A549 (cell line): ENCODE results near the gene TMEM126B. TPM values are rescaled to one million over a fixed set of nuclear protein-coding genes. Genes with fewer than 3 reads are reported as not detected.
A peak's percentile ranks its signal among the peaks of the same experiment; 100 is the strongest.
"Not testable (repeated sequence)": the region's sequence is repeated elsewhere in the genome, so short reads cannot be mapped to it uniquely, and the experiment has no call there.

Experiments
- ATAC-seq, 2 experiments: fragments of 200-7000 bp in 1 of 2; fragments of >200 bp in 1 of 2; cut with Nextera tagmentation in 1 of 2; cut with Tn5 transposase in 1 of 2; 3 replicates each; pipeline versions ENCODE4 v1.8.0 to v1.9.1; 2018 to 2020; ENCODE audit warnings: mild to moderate bottlenecking in 1 of 2, moderate library complexity in 1 of 2
- CTCF ChIA-PET: fragments of 300-600 bp; sonication (Branson Sonifier 250); formaldehyde crosslinking; extraction: SDS; loops from one replicate; lab custom pipeline; 2021; ENCODE audit warnings: antibody characterized with exemption, inconsistent platforms; lab: Yijun Ruan, JAX
- POLR2A ChIA-PET: fragments of 350-600 bp; formaldehyde crosslinking; extraction: SDS; loops from one replicate; lab custom pipeline; 2021; ENCODE audit warnings: antibody characterized with exemption, inconsistent platforms; lab: Yijun Ruan, JAX
- DNase-seq, 2 experiments: peaks; one replicate each; pipeline versions ENCODE4 v3.0.0 to v3.0.0-alpha.2; 2011 to 2016; ENCODE audit warnings: low read depth in 1 of 2, low spot score in 1 of 2
- FAIRE-seq: peaks from 2 replicates; lab custom pipeline; 2011; peaks lifted over from hg19 to GRCh38; lab: Jason Lieb, UNC
- H3K27ac ChIP-seq, 2 experiments: fragments of >200 bp; sonication (Bioruptor Twin); formaldehyde crosslinking; 3 replicates each; pipeline ENCODE4 v1.5.1; 2016 to 2017
- H3K4me1 ChIP-seq: fragments of >200 bp; sonication (Bioruptor Twin); formaldehyde crosslinking; 3 replicates; pipeline ENCODE4 v1.6.1; 2016
- H3K4me2 ChIP-seq: fragments of >200 bp; sonication (Bioruptor Twin); formaldehyde crosslinking; 3 replicates; pipeline ENCODE4 v1.6.1; 2016
- H3K4me3 ChIP-seq: fragments of >200 bp; sonication (Bioruptor Twin); formaldehyde crosslinking; 3 replicates; pipeline ENCODE4 v1.5.1; 2016
- H3K9me3 ChIP-seq: fragments of >200 bp; sonication (Bioruptor Twin); formaldehyde crosslinking; 3 replicates; pipeline ENCODE4 v1.6.1; 2016
- BCL3 ChIP-seq: fragments of >200 bp; sonication (Bioruptor Twin); formaldehyde crosslinking; IDR thresholded peaks from 3 replicates; pipeline ENCODE4 v1.6.1; 2016
- BHLHE40 ChIP-seq: IDR thresholded peaks from 2 replicates; pipeline ENCODE4 v1.6.1; 2012; ENCODE audit warnings: low read depth, low read length, inconsistent platforms
- CEBPB ChIP-seq, 2 experiments: fragments of >200 bp in 1 of 2; sonication (Bioruptor Twin) in 1 of 2; formaldehyde crosslinking in 1 of 2; IDR thresholded peaks; 2 replicates each; pipeline ENCODE4 v1.6.1; 2012 to 2016
- CHD4 ChIP-seq: fragments of 200-600 bp; sonication (generic); IDR thresholded peaks from 2 replicates; pipeline ENCODE4 v1.6.1; 2016; ENCODE audit warnings: antibody characterized with exemption, mild to moderate bottlenecking, borderline replicate concordance
- E2F6 ChIP-seq: IDR thresholded peaks from 2 replicates; pipeline ENCODE4 v1.6.1; 2012; ENCODE audit warnings: low read depth, borderline replicate concordance
- EHF ChIP-seq: fragments of 250-450 bp; sonication (Bioruptor Pico); IDR thresholded peaks from 2 replicates; pipeline ENCODE4 v1.5.0; 2020; ENCODE audit warnings: mild to moderate bottlenecking
- EHMT2 ChIP-seq: fragments of 200-600 bp; sonication (generic); IDR thresholded peaks from 2 replicates; pipeline ENCODE4 v1.6.1; 2016; ENCODE audit warnings: antibody characterized with exemption, low read depth, mild to moderate bottlenecking, moderate library complexity
- ELK1 ChIP-seq: fragments of 150-350 bp; IDR thresholded peaks from 2 replicates; pipeline ENCODE4 v1.6.1; 2014; ENCODE audit warnings: low read depth, mild to moderate bottlenecking, low read length
- JUN ChIP-seq, 2 experiments: fragments of >200 bp; sonication (Bioruptor Twin); formaldehyde crosslinking; IDR thresholded peaks; 2 replicates in 1 of 2; 3 replicates in 1 of 2; pipeline ENCODE4 v1.6.1; 2016 to 2017
- JUNB ChIP-seq: fragments of >200 bp; sonication (Bioruptor Twin); formaldehyde crosslinking; IDR thresholded peaks from 2 replicates; pipeline ENCODE4 v1.6.1; 2016
- KDM5A ChIP-seq: fragments of 200-600 bp; sonication (generic); IDR thresholded peaks from 2 replicates; pipeline ENCODE4 v1.6.1; 2016; ENCODE audit warnings: antibody characterized with exemption, mild to moderate bottlenecking
- NPAS2 ChIP-seq: fragments of 250-450 bp; sonication (Bioruptor Pico); IDR thresholded peaks from 2 replicates; pipeline ENCODE4 v1.8.0; 2022; ENCODE audit warnings: mild to moderate bottlenecking, moderate library complexity, borderline replicate concordance
- RAD21 ChIP-seq, 2 experiments: fragments of >200 bp in 1 of 2; sonication (Bioruptor Twin) in 1 of 2; formaldehyde crosslinking in 1 of 2; IDR thresholded peaks in 1 of 2; conservative IDR thresholded peaks in 1 of 2; 2 replicates in 1 of 2; 3 replicates in 1 of 2; pipeline ENCODE4 v1.6.1; 2012 to 2018; ENCODE audit warnings: inconsistent platforms in 1 of 2
- RFX5 ChIP-seq: fragments of 450-650 bp; IDR thresholded peaks from 2 replicates; pipeline ENCODE4 v1.7.1; 2014; ENCODE audit warnings: antibody characterized with exemption, mild to moderate bottlenecking, moderate library complexity
- SMC3 ChIP-seq: fragments of >200 bp; sonication (Bioruptor Twin); formaldehyde crosslinking; IDR thresholded peaks from 3 replicates; pipeline ENCODE4 v1.6.1; 2018; ENCODE audit warnings: inconsistent platforms
- SREBF2 ChIP-seq: fragments of 450-650 bp; IDR thresholded peaks from 2 replicates; pipeline ENCODE4 v1.6.1; 2014; ENCODE audit warnings: mild to moderate bottlenecking, moderate library complexity
- TP53 ChIP-seq: fragments of 250-450 bp; sonication (Bioruptor Pico); IDR thresholded peaks from 2 replicates; pipeline ENCODE4 v1.5.0; 2021; ENCODE audit warnings: mild to moderate bottlenecking, moderate library complexity
- USF2 ChIP-seq: fragments of 450-650 bp; IDR thresholded peaks from 2 replicates; pipeline ENCODE4 v1.6.1; 2014; ENCODE audit warnings: antibody characterized with exemption
- WGBS: methylation state at CpG from one replicate; pipeline ENCODE4 v1.1.6; 2017; ENCODE audit errors: missing lambda C conversion rate; 5-methylcytosine and 5-hydroxymethylcytosine counted together
- polyA plus RNA-seq, 4 experiments: library from polyadenylated mRNA; depleted of rRNA in 3 of 4; stranded (reverse); fragments of >200 nt; fragmentation: RNase III in 1 of 4; extraction: RNeasy Plus Mini Kit Qiagen cat#74134 plus additional on column Dnase treatment in 1 of 4; gene quantifications; 2 replicates in 3 of 4; 3 replicates in 1 of 4; pipeline ENCODE4 v1.2.3, GENCODE V29; 2011 to 2017

The TMEM126B gene
- polyA plus RNA-seq, 2 of the 4 experiments (the other 2 are of a cell fraction), result 82.4 to 114 TPM

- no peak for TF ChIP-seq ELK1
- TF ChIP-seq, all 56 proteins: peak for 0
These were observed 25.2 kb upstream of the TMEM126B start (continued) for GRCh38 chr11:85603220-85603619.

GRCh38 chr11:85606237-85606636 is 22.2 kb upstream of the TMEM126B start:
- WGBS, result 52% methylated on average over 3 of the region's 3 CpGs
- FAIRE-seq, POLR2A ChIA-PET, DNase-seq, H3K4me1 ChIP-seq, H3K9me3 ChIP-seq, H3K27ac ChIP-seq, H3K4me3 ChIP-seq, ATAC-seq, H3K4me2 ChIP-seq, CTCF ChIA-PET: not testable (repeated sequence)

- ATAC-seq, FAIRE-seq, CTCF ChIA-PET: not testable (repeated sequence)
These were observed 19.8 kb upstream of the TMEM126B start for GRCh38 chr11:85608621-85609020.

GRCh38 chr11:85609286-85609685 is 19.1 kb upstream of the TMEM126B start:
- H3K4me3 ChIP-seq, POLR2A ChIA-PET, H3K4me1 ChIP-seq, FAIRE-seq, DNase-seq, H3K27ac ChIP-seq, H3K9me3 ChIP-seq, ATAC-seq, H3K4me2 ChIP-seq: not testable (repeated sequence)
- CTCF ChIA-PET, result interaction anchor here (0.6 kb wide), 1 partner anchor 18 kb away, joined by 3 read pairs; no protein-coding TSS in a partner anchor
- 37% methylated on average over 2 of the region's 2 CpGs for WGBS

More at GRCh38 chr11:85608621-85609020, 19.8 kb upstream of the TMEM126B start:
- DNase-seq, H3K9me3 ChIP-seq, POLR2A ChIA-PET, H3K4me2 ChIP-seq, H3K4me3 ChIP-seq, H3K27ac ChIP-seq, H3K4me1 ChIP-seq: not testable (repeated sequence)

- CTCF ChIA-PET, DNase-seq, H3K27ac ChIP-seq, H3K9me3 ChIP-seq, H3K4me3 ChIP-seq, H3K4me1 ChIP-seq, POLR2A ChIA-PET, ATAC-seq, FAIRE-seq, H3K4me2 ChIP-seq: not testable (repeated sequence)
- WGBS, result 57% methylated on average over 2 of the region's 2 CpGs
These were observed 16.8 kb upstream of the TMEM126B start for GRCh38 chr11:85611643-85612042.

GRCh38 chr11:85619499-85619898 is 8.9 kb upstream of the TMEM126B start:
- DNase-seq (no peak), FAIRE-seq (no peak)
- CTCF ChIA-PET, result no interaction called here
- H3K27ac ChIP-seq, result no peak overlapping the region
- H3K4me3 ChIP-seq, result no peak overlapping the region
- TF ChIP-seq USF2, result no peak
- TF ChIP-seq CEBPB (IDR thresholded peaks at IDR 0.05), result peak; percentile 88 to 93
- TF ChIP-seq, all 56 proteins: peak for 1
- POLR2A ChIA-PET, result no interaction called here
- H3K9me3 ChIP-seq, result no peaks in the 10 kb centered on the region
- H3K4me2 ChIP-seq, result no peak overlapping the region
- no peak for ATAC-seq
- WGBS, result 74% methylated on average over 6 of the region's 6 CpGs
- H3K4me1 ChIP-seq, result no peaks in the 10 kb centered on the region

GRCh38 chr11:85620256-85620655 is 8.1 kb upstream of the TMEM126B start:
- FAIRE-seq (no peak), ATAC-seq (no peak), DNase-seq (no peak)
- Histone ChIP-seq H3K9me3 (no peaks in the 10 kb centered on the region), H3K27ac (no peak overlapping the region), H3K4me1 (no peaks in the 10 kb centered on the region), H3K4me2 (no peak overlapping the region), H3K4me3 (no peak overlapping the region)
- 78% methylated on average over 3 of the region's 3 CpGs for WGBS
- ChIA-PET POLR2A (no interaction called here), CTCF (interaction anchor here (1.5 kb wide), 1 partner anchor 234 kb away, joined by 5 read pairs; the partner anchor contains the start of gene CCDC83)
- TF ChIP-seq BHLHE40 (no peak), JUN (IDR thresholded peaks at IDR 0.05) (no peak), EHMT2 (no peak), CHD4 (no peak), E2F6 (no peak), RAD21 (conservative IDR thresholded peaks at IDR 0.05 in 1 of 2, IDR thresholded peaks at IDR 0.05 in 1 of 2) (no peak), CEBPB (IDR thresholded peaks at IDR 0.05) (no peak), SMC3 (no peak), KDM5A (no peak), BCL3 (no peak), TP53 (CRISPR knock-in tag) (no peak), SREBF2 (no peak), JUNB (no peak), RFX5 (no peak), NPAS2 (CRISPR knock-in tag) (no peak), EHF (no peak)
